Measurements from ENCODE around the gene RPL6.

The RPL6 gene

GRCh38 chr12:112380663-112381405, 28.6 kb downstream of the RPL6 start:
- DNase-seq (ENCODE audit: low read depth), result peak; percentile 57

GRCh38 chr12:112375105-112375504, 34.3 kb downstream of the RPL6 start:
- no peak for DNase-seq (ENCODE audit: low read depth)

- DNase-seq (ENCODE audit: low read depth), result no peak
These were observed 35.2 kb downstream of the RPL6 start for GRCh38 chr12:112374166-112374740.

- DNase-seq (ENCODE audit: low read depth), result no peak
These were observed 38.4 kb downstream of the RPL6 start for GRCh38 chr12:112370868-112371510.

- peak; percentile 47 for DNase-seq (ENCODE audit: low read depth)
These were observed 39.2 kb downstream of the RPL6 start for GRCh38 chr12:112370199-112370598.

GRCh38 chr12:112368856-112369255, 40.5 kb downstream of the RPL6 start:
- DNase-seq (ENCODE audit: low read depth), result no peak

- DNase-seq (ENCODE audit: low read depth), result no peak
These were observed 41.4 kb downstream of the RPL6 start for GRCh38 chr12:112367965-112368364.

- no peak for DNase-seq (ENCODE audit: low read depth)
These were observed 47.1 kb downstream of the RPL6 start for GRCh38 chr12:112362310-112362709.

GRCh38 chr12:112361271-112361670, 48.1 kb downstream of the RPL6 start:
- no peak for DNase-seq (ENCODE audit: low read depth)

GRCh38 chr12:112359290-112359689, 50.1 kb downstream of the RPL6 start:
- no peak for DNase-seq (ENCODE audit: low read depth)

GRCh38 chr12:112357214-112357613, 52.2 kb downstream of the RPL6 start:
- peak; percentile 15 for DNase-seq (ENCODE audit: low read depth)

Measured in EH (cell line).